ENCODE measurements around the gene TTLL6.
"Not testable (repeated sequence)": the region's sequence is repeated elsewhere in the genome, so short reads cannot be mapped to it uniquely, and the experiment has no call there.

Gene TTLL6

DNA sequence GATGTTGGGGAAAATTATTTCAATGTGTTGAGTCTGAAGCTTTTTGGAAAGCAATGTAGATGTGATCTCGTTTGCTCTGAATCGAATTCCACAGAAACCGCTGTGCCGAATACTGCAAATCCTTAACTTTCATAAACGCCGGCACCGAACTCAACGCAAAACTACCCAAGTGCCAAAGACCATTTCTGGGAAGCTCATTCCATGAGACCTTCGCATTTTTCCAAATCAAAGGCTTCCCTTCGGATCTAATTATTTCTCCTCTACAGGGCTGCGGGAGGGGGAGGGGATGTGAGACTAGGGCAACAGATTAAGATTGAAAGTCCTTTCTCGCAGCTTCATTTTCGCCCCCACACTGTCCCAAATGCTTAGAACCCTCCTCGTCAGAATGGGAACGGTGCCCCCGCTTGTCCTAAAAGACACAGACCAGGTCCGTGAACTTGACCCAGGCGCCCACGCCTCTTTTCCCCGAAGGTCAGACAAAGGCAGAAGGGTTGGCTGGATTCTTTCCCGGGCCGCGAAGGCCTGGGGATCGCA, 98.7 kb downstream of the TTLL6 start:
- no peaks in the 10 kb centered on the region for H3K9me2 ChIP-seq (replicated peaks; ENCODE audit: low read depth, low read length)
- H3F3A ChIP-seq (ENCODE audit: low read depth), result no peaks in the 10 kb centered on the region
- no peak overlapping the region for H3K9ac ChIP-seq (ENCODE audit: low read depth, low read length, poor library complexity, severe bottlenecking)
- H3K27me3 ChIP-seq (ENCODE audit: insufficient read depth, low read length, poor library complexity, severe bottlenecking), result no peaks in the 10 kb centered on the region
- TF ChIP-seq, protein P1, sequence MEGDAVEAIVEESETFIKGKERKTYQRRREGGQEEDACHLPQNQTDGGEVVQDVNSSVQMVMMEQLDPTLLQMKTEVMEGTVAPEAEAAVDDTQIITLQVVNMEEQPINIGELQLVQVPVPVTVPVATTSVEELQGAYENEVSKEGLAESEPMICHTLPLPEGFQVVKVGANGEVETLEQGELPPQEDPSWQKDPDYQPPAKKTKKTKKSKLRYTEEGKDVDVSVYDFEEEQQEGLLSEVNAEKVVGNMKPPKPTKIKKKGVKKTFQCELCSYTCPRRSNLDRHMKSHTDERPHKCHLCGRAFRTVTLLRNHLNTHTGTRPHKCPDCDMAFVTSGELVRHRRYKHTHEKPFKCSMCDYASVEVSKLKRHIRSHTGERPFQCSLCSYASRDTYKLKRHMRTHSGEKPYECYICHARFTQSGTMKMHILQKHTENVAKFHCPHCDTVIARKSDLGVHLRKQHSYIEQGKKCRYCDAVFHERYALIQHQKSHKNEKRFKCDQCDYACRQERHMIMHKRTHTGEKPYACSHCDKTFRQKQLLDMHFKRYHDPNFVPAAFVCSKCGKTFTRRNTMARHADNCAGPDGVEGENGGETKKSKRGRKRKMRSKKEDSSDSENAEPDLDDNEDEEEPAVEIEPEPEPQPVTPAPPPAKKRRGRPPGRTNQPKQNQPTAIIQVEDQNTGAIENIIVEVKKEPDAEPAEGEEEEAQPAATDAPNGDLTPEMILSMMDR (conservative IDR thresholded peaks at IDR 0.05; ENCODE audit: low read length), result no peak
- no peak for TF ChIP-seq EZH2phosphoT487 (IDR thresholded peaks at IDR 0.05; ENCODE audit: borderline replicate concordance)
- H3K4me2 ChIP-seq (ENCODE audit: low read depth, low read length, poor library complexity, severe bottlenecking), result no peak overlapping the region
- H3K4me3 ChIP-seq (ENCODE audit: low read length, poor library complexity, severe bottlenecking), result no peak overlapping the region
- no peak overlapping the region for H2AFZ ChIP-seq (ENCODE audit: low read length)
- H3K9me3 ChIP-seq (ENCODE audit: insufficient read depth, low read depth, low read length), result no peaks in the 10 kb centered on the region
- no peaks in the 10 kb centered on the region for H3K79me2 ChIP-seq (ENCODE audit: insufficient read depth, low read length)
- H4K20me1 ChIP-seq (ENCODE audit: insufficient read depth, low read length, poor library complexity, severe bottlenecking), result no peaks in the 10 kb centered on the region
- H3K4me1 ChIP-seq (ENCODE audit: insufficient read depth, low read length, poor library complexity, severe bottlenecking), result peaks cover 12% of the 10 kb centered on the region
- no peaks in the 10 kb centered on the region for H3K36me3 ChIP-seq (ENCODE audit: insufficient read depth, low read length)

DNA sequence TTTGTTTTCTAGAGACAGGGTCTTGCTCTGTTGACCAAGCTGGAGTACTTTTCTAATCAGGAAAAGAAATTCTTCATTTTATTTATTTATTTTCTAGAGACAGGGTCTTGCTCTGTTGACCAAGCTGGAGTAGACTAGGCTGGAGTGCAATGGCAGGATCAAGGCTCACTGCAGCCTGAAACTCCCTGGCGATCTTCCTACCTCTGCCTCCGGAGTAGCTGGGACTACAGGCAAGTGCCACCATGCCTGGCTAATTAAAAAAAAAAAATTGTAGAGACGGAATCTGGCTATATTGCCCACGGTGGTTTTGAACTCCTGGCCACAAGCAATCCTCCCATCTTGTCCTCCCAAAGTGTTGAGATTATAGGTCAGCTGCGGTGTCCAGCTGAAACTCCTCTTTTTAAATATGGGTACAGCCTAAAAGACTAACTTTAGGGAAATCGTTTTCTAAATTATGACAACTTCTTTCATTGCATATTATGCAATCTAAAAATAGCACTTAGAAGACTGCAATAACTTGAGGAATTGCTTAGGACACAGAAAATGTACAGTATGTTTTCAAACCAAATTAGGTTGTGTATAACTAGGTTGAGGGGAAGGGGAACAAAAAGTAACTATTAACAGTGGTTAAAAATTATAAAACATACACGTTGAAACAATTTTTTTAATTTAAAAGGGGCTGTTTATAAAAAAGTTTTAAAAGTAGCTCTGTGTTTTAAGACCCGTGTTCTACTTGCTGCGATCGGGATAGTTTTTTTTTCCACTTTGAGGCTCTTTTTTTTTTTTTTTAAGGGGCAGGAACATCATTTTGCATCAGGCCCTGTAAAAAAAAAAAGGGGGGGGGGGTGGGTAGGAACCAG, 99.4 kb downstream of the TTLL6 start:
- Histone ChIP-seq H3K9me2 (replicated peaks; ENCODE audit: low read depth, low read length) (no peaks in the 10 kb centered on the region), H3K9me3 (ENCODE audit: insufficient read depth, low read depth, low read length) (no peaks in the 10 kb centered on the region), H3K9ac (ENCODE audit: low read depth, low read length, poor library complexity, severe bottlenecking) (no peak overlapping the region), H3K36me3 (ENCODE audit: insufficient read depth, low read length) (no peaks in the 10 kb centered on the region), H3K27me3 (ENCODE audit: insufficient read depth, low read length, poor library complexity, severe bottlenecking) (no peaks in the 10 kb centered on the region), H3K4me3 (ENCODE audit: low read length, poor library complexity, severe bottlenecking) (no peak overlapping the region), H4K20me1 (ENCODE audit: insufficient read depth, low read length, poor library complexity, severe bottlenecking) (no peaks in the 10 kb centered on the region), H3K4me1 (ENCODE audit: insufficient read depth, low read length, poor library complexity, severe bottlenecking) (peaks cover 12% of the 10 kb centered on the region), H3K79me2 (ENCODE audit: insufficient read depth, low read length) (no peaks in the 10 kb centered on the region), H3F3A (ENCODE audit: low read depth) (no peaks in the 10 kb centered on the region), H2AFZ (ENCODE audit: low read length) (no peak overlapping the region), H3K4me2 (ENCODE audit: low read depth, low read length, poor library complexity, severe bottlenecking) (no peak overlapping the region)
- TF ChIP-seq EZH2phosphoT487 (IDR thresholded peaks at IDR 0.05; ENCODE audit: borderline replicate concordance), result no peak
- TF ChIP-seq, protein P1 (conservative IDR thresholded peaks at IDR 0.05; ENCODE audit: low read length), result no peak

DNA sequence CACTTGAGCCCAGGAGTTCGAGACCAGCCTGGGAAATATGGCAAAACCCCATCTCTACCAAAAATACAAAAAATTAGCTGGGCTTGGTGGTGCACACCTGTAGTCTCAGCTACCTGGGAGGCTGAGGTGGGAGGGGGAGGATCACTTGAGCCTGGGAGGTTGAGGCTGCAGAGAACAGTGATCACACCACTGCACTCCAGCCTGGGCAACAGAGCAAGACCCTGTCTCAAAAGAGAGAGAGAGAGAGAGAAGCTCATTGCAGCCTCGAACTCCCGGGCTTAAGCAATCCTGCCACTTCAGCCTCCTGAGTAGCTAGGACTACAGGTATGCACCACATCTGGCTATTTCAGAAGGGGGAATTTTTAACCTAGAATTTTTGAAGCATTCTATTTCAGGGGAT, 100.5 kb downstream of the TTLL6 start:
- H3F3A ChIP-seq (ENCODE audit: low read depth); H3K4me3 ChIP-seq (ENCODE audit: low read length, poor library complexity, severe bottlenecking); H4K20me1 ChIP-seq (ENCODE audit: insufficient read depth, low read length, poor library complexity, severe bottlenecking); H3K27me3 ChIP-seq (ENCODE audit: insufficient read depth, low read length, poor library complexity, severe bottlenecking); H3K9me3 ChIP-seq (ENCODE audit: insufficient read depth, low read depth, low read length); H3K4me2 ChIP-seq (ENCODE audit: low read depth, low read length, poor library complexity, severe bottlenecking); H3K79me2 ChIP-seq (ENCODE audit: insufficient read depth, low read length); H3K9me2 ChIP-seq (replicated peaks; ENCODE audit: low read depth, low read length); H3K36me3 ChIP-seq (ENCODE audit: insufficient read depth, low read length); H3K9ac ChIP-seq (ENCODE audit: low read depth, low read length, poor library complexity, severe bottlenecking): not testable (repeated sequence)
- peaks cover 12% of the 10 kb centered on the region for H3K4me1 ChIP-seq (ENCODE audit: insufficient read depth, low read length, poor library complexity, severe bottlenecking)
- H2AFZ ChIP-seq (ENCODE audit: low read length), result peak overlapping the region; percentile 98

Data from Loucy (cell line).